ENCODE measurements around the gene PGAM5.

DNA sequence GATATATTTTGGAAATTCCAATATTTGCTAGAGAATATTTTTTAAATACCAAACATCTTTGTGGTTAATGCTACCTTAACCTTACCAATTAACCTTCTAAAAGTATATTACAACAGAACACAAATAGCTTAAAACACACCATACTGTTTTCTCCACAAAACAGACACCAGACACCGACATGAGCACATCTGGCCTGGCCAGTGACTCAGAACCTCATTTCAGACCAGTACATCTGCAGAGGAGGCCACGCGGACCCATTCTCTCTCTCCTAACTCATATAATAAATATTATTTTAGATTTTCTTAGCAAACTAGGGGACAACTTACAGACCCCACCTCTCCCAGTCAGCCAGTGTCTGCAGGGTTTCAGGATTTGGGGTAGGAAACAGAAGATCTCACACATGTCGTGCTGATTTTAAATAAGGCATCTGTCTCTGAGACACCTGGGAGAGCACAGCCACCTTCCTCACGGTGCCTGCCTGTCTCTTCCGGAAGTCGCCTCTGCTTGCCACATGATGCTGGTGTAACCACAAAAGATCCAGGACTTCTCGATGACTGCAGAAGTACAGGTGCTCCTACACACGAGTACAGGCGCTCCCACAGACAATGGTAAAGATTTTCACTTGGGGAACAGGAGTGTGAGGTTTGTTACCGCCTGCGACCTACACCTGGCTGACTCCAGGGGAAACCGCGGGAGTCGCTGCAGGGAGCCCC is 60.6 kb downstream of the PGAM5 start:
- no peak for TF ChIP-seq CTCF (IDR thresholded peaks at IDR 0.05)
- TF ChIP-seq POLR2A (IDR thresholded peaks at IDR 0.05), result no peak

Measured in thyroid gland (tissue), 4 donors.